SK-N-MC (cell line): ENCODE results near the gene ALDH1L1.

ENCODE experiments used
- DNase-seq: peaks from one replicate; pipeline ENCODE4 v3.0.0-alpha.2; 2011; ENCODE audit warnings: low read depth, low spot score
- H3K27ac ChIP-seq: fragments of 200-600 bp; sonication (generic); 2 replicates; pipeline ENCODE4 v1.5.1; 2016; ENCODE audit warnings: mixed run types
- H3K36me3 ChIP-seq: fragments of 200-600 bp; sonication (generic); 2 replicates; pipeline ENCODE4 v1.6.1; 2017; ENCODE audit warnings: antibody characterized with exemption, low read length, mixed read lengths; ENCODE audit not compliant: insufficient read depth
- H3K4me3 ChIP-seq: fragments of 200-600 bp; sonication (generic); 2 replicates; pipeline ENCODE4 v1.5.1; 2016
- H3K9ac ChIP-seq: fragments of 200-600 bp; sonication (generic); 2 replicates; pipeline ENCODE4 v1.8.0; 2017; ENCODE audit warnings: mixed run types, mixed read lengths; ENCODE audit not compliant: insufficient read length
- H3K9me3 ChIP-seq: fragments of 200-600 bp; sonication (generic); 2 replicates; pipeline ENCODE4 v1.6.1; 2017; ENCODE audit warnings: low read depth, mild to moderate bottlenecking, antibody characterized with exemption, low read length, moderate library complexity, mixed read lengths
- EZH2 ChIP-seq: fragments of 200-600 bp; sonication (generic); IDR thresholded peaks from one replicate; pipeline ENCODE4 v1.6.1; 2017; ENCODE audit warnings: antibody characterized with exemption
- FOXP2 ChIP-seq: optimal IDR thresholded peaks from 2 replicates; pipeline ENCODE3; 2011; ENCODE audit warnings: mild to moderate bottlenecking, moderate library complexity; ENCODE audit not compliant: insufficient read depth; ENCODE audit errors: extremely low read length, control extremely low read depth
- POLR2AphosphoS5 ChIP-seq: IDR thresholded peaks from 2 replicates; pipeline ENCODE4 v1.6.1; 2012; ENCODE audit warnings: mild to moderate bottlenecking, low read depth, low read length, borderline replicate concordance

Gene ALDH1L1

DNA sequence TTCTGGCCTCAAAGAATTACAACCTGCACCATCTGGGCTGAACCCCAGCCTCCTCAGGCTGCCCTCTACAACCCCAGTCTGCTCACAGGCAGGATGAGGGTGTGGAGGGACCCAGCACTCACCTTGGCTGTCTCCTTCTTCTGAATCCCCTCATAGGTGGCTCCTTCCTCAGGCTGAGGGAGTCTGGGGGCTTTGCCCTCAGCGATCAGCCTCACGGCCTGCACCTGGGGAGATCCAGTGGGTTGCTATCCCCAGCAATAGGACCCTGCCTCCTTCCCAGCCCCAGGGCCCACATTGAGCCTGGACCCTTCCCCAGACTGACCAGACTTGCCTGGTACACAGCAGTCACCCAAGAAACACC is 25.1 kb downstream of the ALDH1L1 start:
- TF ChIP-seq EZH2, result no peak
- no peak for TF ChIP-seq FOXP2
- TF ChIP-seq POLR2AphosphoS5, result no peak
- H3K9ac ChIP-seq, result no peak overlapping the region
- H3K9me3 ChIP-seq, result no peaks in the 10 kb centered on the region
- no peak overlapping the region for H3K27ac ChIP-seq
- H3K4me3 ChIP-seq, result no peak overlapping the region
- H3K36me3 ChIP-seq, result no peaks in the 10 kb centered on the region
- DNase-seq, result no peak

DNA sequence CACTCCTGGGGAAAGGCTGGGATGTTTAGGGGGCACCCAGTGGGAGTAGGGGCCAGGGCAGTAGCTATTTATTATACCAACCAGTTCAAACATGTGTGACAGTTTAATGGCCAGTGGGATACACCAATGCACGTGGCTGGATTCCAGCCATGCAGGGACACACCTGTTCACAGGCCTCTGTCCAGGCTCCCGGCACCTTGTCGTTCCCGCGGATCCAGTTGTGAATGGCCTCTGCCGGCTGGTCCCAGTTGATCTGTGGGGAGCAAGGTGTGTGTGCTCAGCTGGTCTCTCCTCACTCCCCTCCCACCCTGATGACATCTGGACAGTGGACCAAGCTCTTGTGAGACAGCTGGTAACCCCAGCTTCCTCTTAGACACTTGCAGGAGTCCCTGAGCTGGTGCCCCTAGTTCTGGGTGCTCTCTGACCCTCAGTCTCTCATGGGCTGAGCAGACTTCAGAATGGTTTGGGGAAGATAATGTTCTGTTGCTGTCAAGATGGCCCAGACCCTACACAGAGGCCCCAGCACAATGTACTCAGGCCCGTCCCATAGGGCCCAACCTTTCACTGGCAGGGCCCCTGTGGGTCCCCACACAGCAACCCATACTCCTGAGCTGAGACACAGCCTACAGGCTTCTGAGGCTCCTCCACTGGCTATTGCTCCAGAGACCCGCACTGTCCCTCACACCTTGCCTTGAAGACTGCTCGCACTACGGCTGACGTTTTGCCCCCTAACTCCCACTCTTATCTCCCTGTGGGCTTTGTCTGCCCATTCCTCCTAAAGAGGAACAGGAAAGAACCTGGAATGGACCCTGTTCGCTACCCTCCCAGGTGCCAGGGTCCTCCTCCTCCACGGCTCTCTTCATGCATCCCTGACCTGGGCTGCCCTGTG is 25.8 kb downstream of the ALDH1L1 start:
- DNase-seq, result no peak
- Histone ChIP-seq H3K4me3 (no peak overlapping the region), H3K36me3 (no peaks in the 10 kb centered on the region), H3K27ac (no peak overlapping the region), H3K9ac (no peak overlapping the region), H3K9me3 (no peaks in the 10 kb centered on the region)
- no peak for TF ChIP-seq POLR2AphosphoS5
- no peak for TF ChIP-seq FOXP2
- no peak for TF ChIP-seq EZH2

DNA sequence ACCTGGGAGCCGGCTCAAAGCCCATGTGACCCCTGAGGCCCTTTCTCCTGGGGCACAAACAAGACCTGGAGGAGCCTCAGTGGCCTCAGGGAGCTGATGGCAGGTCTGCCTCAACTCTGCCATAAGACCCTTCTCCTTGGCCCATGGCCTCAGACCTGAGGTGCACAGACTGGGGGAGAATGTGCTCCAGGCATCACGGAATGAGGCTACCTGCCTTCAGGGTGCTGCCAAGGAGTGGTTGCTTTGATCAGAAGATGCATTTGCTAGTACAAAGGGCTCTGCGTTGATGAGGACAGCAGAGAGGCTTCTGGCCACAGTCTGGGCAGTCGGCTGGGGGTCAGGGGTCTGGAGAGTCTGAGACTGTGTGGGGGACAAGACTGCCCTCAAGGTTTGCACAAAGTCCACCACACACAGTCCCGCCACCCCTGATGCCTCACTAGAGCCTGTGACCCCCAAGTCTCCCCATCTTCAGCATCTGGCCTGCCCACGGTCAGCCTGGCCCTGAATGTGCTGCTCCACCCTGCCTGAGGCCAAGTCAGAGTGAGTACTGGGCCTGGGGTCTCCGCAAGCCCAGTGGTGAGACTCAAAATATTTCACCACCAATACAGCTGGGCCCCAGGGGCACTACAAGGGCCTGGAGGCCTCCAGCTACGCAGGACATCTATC is 26.6 kb downstream of the ALDH1L1 start:
- Histone ChIP-seq H3K27ac (no peak overlapping the region), H3K9me3 (no peaks in the 10 kb centered on the region), H3K4me3 (no peak overlapping the region), H3K9ac (no peak overlapping the region), H3K36me3 (no peaks in the 10 kb centered on the region)
- TF ChIP-seq POLR2AphosphoS5, result no peak
- TF ChIP-seq FOXP2, result no peak
- TF ChIP-seq EZH2, result no peak
- no peak for DNase-seq

DNA sequence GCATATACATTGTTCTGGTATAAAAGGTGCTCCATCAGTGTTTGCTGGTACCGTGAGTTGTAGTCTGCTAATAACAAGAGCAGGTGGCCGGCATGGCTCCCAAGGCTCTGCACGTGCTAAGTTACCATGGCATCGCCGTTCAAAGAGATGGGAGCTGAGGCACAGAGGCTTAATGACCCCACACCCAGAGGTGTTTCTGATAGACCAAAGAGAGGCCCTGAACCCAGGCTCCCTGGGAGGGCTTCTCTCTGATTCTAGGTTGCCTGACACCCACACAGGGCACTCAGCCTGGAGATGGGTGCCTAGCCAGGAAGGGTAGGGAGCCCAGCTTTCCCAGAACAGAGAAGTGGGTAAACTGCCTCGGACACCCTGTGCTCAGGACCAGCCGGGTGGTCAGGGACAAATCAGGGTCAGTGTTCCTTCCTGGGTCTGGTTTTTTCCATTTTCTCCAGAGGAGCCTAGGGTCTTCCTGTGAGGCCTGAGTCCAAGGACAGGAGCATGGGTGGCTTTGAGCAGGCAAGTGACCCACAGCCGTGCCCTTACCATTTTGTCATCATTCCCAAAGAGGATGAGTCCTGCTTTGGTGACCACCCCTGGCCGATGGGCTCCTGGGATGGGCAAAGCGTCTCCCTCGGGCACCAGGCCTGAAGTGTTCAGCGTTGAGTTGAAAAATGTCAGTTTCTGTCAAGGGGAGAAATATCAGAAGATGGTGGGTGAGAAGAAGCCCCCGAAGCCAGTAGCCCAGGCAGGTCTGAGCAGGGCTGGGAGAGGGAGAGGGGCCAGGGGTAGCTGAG is 27.3 kb downstream of the ALDH1L1 start:
- no peak overlapping the region for H3K9ac ChIP-seq
- no peak overlapping the region for H3K27ac ChIP-seq
- no peaks in the 10 kb centered on the region for H3K9me3 ChIP-seq
- no peaks in the 10 kb centered on the region for H3K36me3 ChIP-seq
- no peak for TF ChIP-seq FOXP2
- no peak for TF ChIP-seq POLR2AphosphoS5
- TF ChIP-seq EZH2, result no peak
- DNase-seq, result no peak
- no peak overlapping the region for H3K4me3 ChIP-seq

DNA sequence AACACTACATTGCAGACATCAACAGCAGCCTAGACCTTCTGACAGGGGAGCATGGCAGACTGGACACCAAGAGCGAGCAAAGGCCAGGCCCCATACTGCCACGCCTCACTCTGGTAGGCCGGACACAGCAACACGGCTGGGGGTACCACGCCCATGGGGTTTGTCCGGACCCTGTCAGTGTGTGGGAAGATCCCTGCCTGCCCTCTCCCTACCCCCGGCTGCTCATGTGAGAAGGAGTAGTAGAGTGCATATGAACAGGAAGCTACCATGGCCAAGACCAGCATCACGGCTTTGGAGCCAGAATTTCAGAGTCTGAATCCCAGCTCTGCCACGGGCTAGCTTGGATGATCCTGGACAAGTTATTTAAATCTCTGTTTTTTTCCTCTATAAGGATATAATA is 27.9 kb downstream of the ALDH1L1 start:
- Histone ChIP-seq H3K27ac (no peak overlapping the region), H3K9me3 (no peaks in the 10 kb centered on the region), H3K36me3 (no peaks in the 10 kb centered on the region), H3K9ac (no peak overlapping the region), H3K4me3 (no peak overlapping the region)
- TF ChIP-seq FOXP2 (no peak), POLR2AphosphoS5 (no peak), EZH2 (no peak)
- DNase-seq, result no peak

DNA sequence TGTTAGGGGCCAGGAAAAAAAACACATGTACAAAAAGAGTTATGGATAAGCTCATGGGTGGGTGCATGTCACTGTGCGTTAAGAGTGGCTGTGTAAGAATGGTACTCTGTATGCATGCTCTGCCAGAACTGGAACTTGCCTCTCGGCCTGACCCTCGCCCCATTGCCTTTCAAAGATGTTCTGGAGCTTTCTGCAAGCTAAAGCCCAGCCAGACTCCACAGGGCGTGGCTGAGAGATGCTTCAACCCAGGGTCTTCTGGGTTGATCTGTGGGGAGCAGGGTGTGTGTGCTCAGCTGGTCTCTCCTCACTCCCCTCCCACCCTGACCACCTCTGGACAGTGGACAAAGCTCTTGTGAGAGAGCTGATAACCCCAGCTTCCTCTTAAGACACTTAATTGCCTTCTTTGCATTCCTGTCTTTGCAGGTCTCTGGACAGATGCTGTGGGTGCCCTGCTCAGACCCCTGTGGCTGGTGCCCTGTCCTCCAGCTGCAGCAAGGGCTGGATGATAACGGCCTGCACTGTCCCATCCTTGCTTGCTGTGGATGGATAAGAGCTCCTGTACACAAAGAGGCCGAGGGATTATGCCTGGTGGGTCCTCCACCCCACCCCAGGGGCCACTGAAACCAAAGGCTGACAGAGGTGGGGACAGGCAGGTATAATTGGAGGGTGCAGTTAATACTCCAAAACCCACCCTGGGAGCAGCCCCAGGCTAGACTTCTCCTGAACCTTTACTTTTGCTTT is 28.7 kb downstream of the ALDH1L1 start:
- Histone ChIP-seq H3K27ac (no peak overlapping the region), H3K9me3 (no peaks in the 10 kb centered on the region), H3K36me3 (no peaks in the 10 kb centered on the region), H3K9ac (no peak overlapping the region), H3K4me3 (no peak overlapping the region)
- no peak for DNase-seq
- no peak for TF ChIP-seq POLR2AphosphoS5
- no peak for TF ChIP-seq FOXP2
- no peak for TF ChIP-seq EZH2

DNA sequence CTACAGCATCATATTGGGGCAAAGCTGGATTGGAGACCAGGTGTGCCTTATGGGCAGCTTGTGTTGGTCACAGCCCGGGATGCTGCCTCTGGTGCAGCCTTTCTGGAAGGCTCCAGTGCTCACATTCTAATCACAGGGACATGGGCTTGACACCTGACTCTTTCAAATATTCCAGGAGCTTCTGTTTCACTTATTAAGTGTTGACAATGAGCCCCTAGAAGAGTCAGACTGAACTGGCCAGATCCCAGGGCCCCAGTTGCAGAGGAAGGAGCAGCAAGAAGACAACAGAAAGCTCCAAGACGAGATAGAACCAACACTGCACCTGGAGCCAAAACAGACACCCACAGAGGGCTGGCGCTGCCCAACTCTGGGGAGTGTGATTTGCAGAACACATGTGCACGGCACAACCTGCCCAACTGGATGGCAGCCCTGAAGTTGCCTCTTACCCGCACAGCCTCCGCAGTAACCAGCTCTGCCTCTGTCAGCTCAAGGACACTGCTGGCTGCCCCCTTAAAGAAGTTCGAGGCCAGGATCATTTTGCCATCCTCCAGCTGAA is 30.3 kb downstream of the ALDH1L1 start:
- Histone ChIP-seq H3K4me3 (no peak overlapping the region), H3K9me3 (no peaks in the 10 kb centered on the region), H3K36me3 (no peaks in the 10 kb centered on the region), H3K9ac (no peak overlapping the region), H3K27ac (no peak overlapping the region)
- TF ChIP-seq EZH2 (no peak), FOXP2 (no peak), POLR2AphosphoS5 (no peak)
- no peak for DNase-seq
